ENCODE results near the gene CSTF2.

The CSTF2 gene

GRCh38 chrX:100870527-100870926 is 50.3 kb downstream of the CSTF2 start:
- H3K36me3 ChIP-seq (ENCODE audit: insufficient read depth, low read length) = no peaks in the 10 kb centered on the region
- no peaks in the 10 kb centered on the region for H3F3A ChIP-seq (ENCODE audit: low read depth)
- H3K9ac ChIP-seq (ENCODE audit: low read depth, low read length, poor library complexity, severe bottlenecking) = no peak overlapping the region
- H3K27me3 ChIP-seq (ENCODE audit: insufficient read depth, low read length, poor library complexity, severe bottlenecking) = no peaks in the 10 kb centered on the region
- no peaks in the 10 kb centered on the region for H3K79me2 ChIP-seq (ENCODE audit: insufficient read depth, low read length)
- H3K9me2 ChIP-seq (replicated peaks; ENCODE audit: low read depth, low read length) = no peaks in the 10 kb centered on the region
- H3K4me1 ChIP-seq (ENCODE audit: insufficient read depth, low read length, poor library complexity, severe bottlenecking) = no peaks in the 10 kb centered on the region
- no peaks in the 10 kb centered on the region for H3K9me3 ChIP-seq (ENCODE audit: insufficient read depth, low read depth, low read length)
- H2AFZ ChIP-seq (ENCODE audit: low read length) = no peak overlapping the region
- no peak for TF ChIP-seq EZH2phosphoT487 (IDR thresholded peaks at IDR 0.05; ENCODE audit: borderline replicate concordance)
- no peak for TF ChIP-seq CTCF (conservative IDR thresholded peaks at IDR 0.05; ENCODE audit: low read length)
- H3K4me2 ChIP-seq (ENCODE audit: low read depth, low read length, poor library complexity, severe bottlenecking) = no peak overlapping the region
- H4K20me1 ChIP-seq (ENCODE audit: insufficient read depth, low read length, poor library complexity, severe bottlenecking) = no peaks in the 10 kb centered on the region
- H3K4me3 ChIP-seq (ENCODE audit: low read length, poor library complexity, severe bottlenecking) = no peak overlapping the region

GRCh38 chrX:100871594-100872560 is 51.7 kb downstream of the CSTF2 start:
- H3K4me1 ChIP-seq (ENCODE audit: insufficient read depth, low read length, poor library complexity, severe bottlenecking) = no peaks in the 10 kb centered on the region
- no peaks in the 10 kb centered on the region for H3F3A ChIP-seq (ENCODE audit: low read depth)
- H3K9me3 ChIP-seq (ENCODE audit: insufficient read depth, low read depth, low read length) = no peaks in the 10 kb centered on the region
- H3K36me3 ChIP-seq (ENCODE audit: insufficient read depth, low read length) = no peaks in the 10 kb centered on the region
- H3K79me2 ChIP-seq (ENCODE audit: insufficient read depth, low read length) = no peaks in the 10 kb centered on the region
- no peaks in the 10 kb centered on the region for H3K27me3 ChIP-seq (ENCODE audit: insufficient read depth, low read length, poor library complexity, severe bottlenecking)
- no peak overlapping the region for H2AFZ ChIP-seq (ENCODE audit: low read length)
- H4K20me1 ChIP-seq (ENCODE audit: insufficient read depth, low read length, poor library complexity, severe bottlenecking) = no peaks in the 10 kb centered on the region
- TF ChIP-seq EZH2phosphoT487 (IDR thresholded peaks at IDR 0.05; ENCODE audit: borderline replicate concordance) = no peak
- no peaks in the 10 kb centered on the region for H3K9me2 ChIP-seq (replicated peaks; ENCODE audit: low read depth, low read length)
- H3K9ac ChIP-seq (ENCODE audit: low read depth, low read length, poor library complexity, severe bottlenecking) = no peak overlapping the region
- H3K4me2 ChIP-seq (ENCODE audit: low read depth, low read length, poor library complexity, severe bottlenecking) = no peak overlapping the region
- H3K4me3 ChIP-seq (ENCODE audit: low read length, poor library complexity, severe bottlenecking) = no peak overlapping the region

- no peaks in the 10 kb centered on the region for H4K20me1 ChIP-seq (ENCODE audit: insufficient read depth, low read length, poor library complexity, severe bottlenecking)
- no peaks in the 10 kb centered on the region for H3K79me2 ChIP-seq (ENCODE audit: insufficient read depth, low read length)
- H3K9ac ChIP-seq (ENCODE audit: low read depth, low read length, poor library complexity, severe bottlenecking) = no peak within 1 kb of the TSS
- no peaks in the 10 kb centered on the region for H3F3A ChIP-seq (ENCODE audit: low read depth)
- H3K4me2 ChIP-seq (ENCODE audit: low read depth, low read length, poor library complexity, severe bottlenecking) = no peak within 1 kb of the TSS
- TF ChIP-seq EZH2phosphoT487 (IDR thresholded peaks at IDR 0.05; ENCODE audit: borderline replicate concordance) (no peak), CTCF (conservative IDR thresholded peaks at IDR 0.05; ENCODE audit: low read length) (no peak)
- H3K9me3 ChIP-seq (ENCODE audit: insufficient read depth, low read depth, low read length) = no peaks in the 10 kb centered on the region
- no peak within 1 kb of the TSS for H3K4me3 ChIP-seq (ENCODE audit: low read length, poor library complexity, severe bottlenecking)
- peak within 1 kb of the TSS; percentile 12; the same call in 1 of the 2 replicates for H2AFZ ChIP-seq (ENCODE audit: low read length)
- no peaks in the 10 kb centered on the region for H3K27me3 ChIP-seq (ENCODE audit: insufficient read depth, low read length, poor library complexity, severe bottlenecking)
- no peaks in the 10 kb centered on the region for H3K4me1 ChIP-seq (ENCODE audit: insufficient read depth, low read length, poor library complexity, severe bottlenecking)
- no peaks in the 10 kb centered on the region for H3K36me3 ChIP-seq (ENCODE audit: insufficient read depth, low read length)
- no peaks in the 10 kb centered on the region for H3K9me2 ChIP-seq (replicated peaks; ENCODE audit: low read depth, low read length)
Measured at GRCh38 chrX:100874325-100874724, 54.1 kb downstream of the CSTF2 start, which contains the start of gene NOX1. Gene NOX1, minus strand, starts transcription at chrX:100874359. Its CDS starts 220 bp downstream, at chrX:100874139.

All from Loucy (cell line).